ENCODE results near the gene APOL1. TPM values are rescaled to one million over a fixed set of nuclear protein-coding genes. Genes with fewer than 3 reads are reported as not detected.
"Not testable (repeated sequence)": the region's sequence is repeated elsewhere in the genome, so short reads cannot be mapped to it uniquely, and the experiment has no call there.

APOL1 gene
- total and polyA plus RNA-seq, 2 of the 13 experiments (the other 11 are each of a cell fraction or from before 2014, with no cell fraction given), result 20.3 to 75.0 TPM

GRCh38 chr22:36250292-36250960, 2.5 kb upstream of the APOL1 start (continued):
- not testable (repeated sequence) for TF ChIP-seq ZHX2 (IDR thresholded peaks at IDR 0.05; ENCODE audit: low read depth)
- TF ChIP-seq ZHX2 (CRISPR knock-in tag; IDR thresholded peaks at IDR 0.05; ENCODE audit: borderline replicate concordance), result 0 out of 2 replicates have a peak, but pooled peaks have one; percentile 26
- peak; percentile 54; the same call in 1 of the 2 replicates for TF ChIP-seq NR2F6 (IDR thresholded peaks at IDR 0.05)
- peak; percentile 86 for TF ChIP-seq NR2F6 (CRISPR knock-in tag; IDR thresholded peaks at IDR 0.05)
- peak; percentile 89 for TF ChIP-seq MEF2D (CRISPR knock-in tag; IDR thresholded peaks at IDR 0.05)
- 0 out of 2 replicates have a peak, but pooled peaks have one; percentile 8 for TF ChIP-seq SRF (IDR thresholded peaks at IDR 0.05; ENCODE audit: low read depth, low read length)
- TF ChIP-seq ZNF205 (CRISPR knock-in tag; IDR thresholded peaks at IDR 0.05), result peak; percentile 29; the same call in 1 of the 2 replicates
- TF ChIP-seq, protein P1, sequence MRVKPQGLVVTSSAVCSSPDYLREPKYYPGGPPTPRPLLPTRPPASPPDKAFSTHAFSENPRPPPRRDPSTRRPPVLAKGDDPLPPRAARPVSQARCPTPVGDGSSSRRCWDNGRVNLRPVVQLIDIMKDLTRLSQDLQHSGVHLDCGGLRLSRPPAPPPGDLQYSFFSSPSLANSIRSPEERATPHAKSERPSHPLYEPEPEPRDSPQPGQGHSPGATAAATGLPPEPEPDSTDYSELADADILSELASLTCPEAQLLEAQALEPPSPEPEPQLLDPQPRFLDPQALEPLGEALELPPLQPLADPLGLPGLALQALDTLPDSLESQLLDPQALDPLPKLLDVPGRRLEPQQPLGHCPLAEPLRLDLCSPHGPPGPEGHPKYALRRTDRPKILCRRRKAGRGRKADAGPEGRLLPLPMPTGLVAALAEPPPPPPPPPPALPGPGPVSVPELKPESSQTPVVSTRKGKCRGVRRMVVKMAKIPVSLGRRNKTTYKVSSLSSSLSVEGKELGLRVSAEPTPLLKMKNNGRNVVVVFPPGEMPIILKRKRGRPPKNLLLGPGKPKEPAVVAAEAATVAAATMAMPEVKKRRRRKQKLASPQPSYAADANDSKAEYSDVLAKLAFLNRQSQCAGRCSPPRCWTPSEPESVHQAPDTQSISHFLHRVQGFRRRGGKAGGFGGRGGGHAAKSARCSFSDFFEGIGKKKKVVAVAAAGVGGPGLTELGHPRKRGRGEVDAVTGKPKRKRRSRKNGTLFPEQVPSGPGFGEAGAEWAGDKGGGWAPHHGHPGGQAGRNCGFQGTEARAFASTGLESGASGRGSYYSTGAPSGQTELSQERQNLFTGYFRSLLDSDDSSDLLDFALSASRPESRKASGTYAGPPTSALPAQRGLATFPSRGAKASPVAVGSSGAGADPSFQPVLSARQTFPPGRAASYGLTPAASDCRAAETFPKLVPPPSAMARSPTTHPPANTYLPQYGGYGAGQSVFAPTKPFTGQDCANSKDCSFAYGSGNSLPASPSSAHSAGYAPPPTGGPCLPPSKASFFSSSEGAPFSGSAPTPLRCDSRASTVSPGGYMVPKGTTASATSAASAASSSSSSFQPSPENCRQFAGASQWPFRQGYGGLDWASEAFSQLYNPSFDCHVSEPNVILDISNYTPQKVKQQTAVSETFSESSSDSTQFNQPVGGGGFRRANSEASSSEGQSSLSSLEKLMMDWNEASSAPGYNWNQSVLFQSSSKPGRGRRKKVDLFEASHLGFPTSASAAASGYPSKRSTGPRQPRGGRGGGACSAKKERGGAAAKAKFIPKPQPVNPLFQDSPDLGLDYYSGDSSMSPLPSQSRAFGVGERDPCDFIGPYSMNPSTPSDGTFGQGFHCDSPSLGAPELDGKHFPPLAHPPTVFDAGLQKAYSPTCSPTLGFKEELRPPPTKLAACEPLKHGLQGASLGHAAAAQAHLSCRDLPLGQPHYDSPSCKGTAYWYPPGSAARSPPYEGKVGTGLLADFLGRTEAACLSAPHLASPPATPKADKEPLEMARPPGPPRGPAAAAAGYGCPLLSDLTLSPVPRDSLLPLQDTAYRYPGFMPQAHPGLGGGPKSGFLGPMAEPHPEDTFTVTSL (CRISPR knock-in tag; IDR thresholded peaks at IDR 0.05; ENCODE audit: borderline replicate concordance), result peak; percentile 77; the same call in 1 of the 2 replicates
- TF ChIP-seq HMG20A (CRISPR knock-in tag; IDR thresholded peaks at IDR 0.05; ENCODE audit: borderline replicate concordance), result peak; percentile 22; the same call in 1 of the 2 replicates
- TF ChIP-seq ZNF501 (CRISPR knock-in tag; IDR thresholded peaks at IDR 0.05), result peak; percentile 68; the same call in 1 of the 2 replicates
- TF ChIP-seq ZNF772 (CRISPR knock-in tag; IDR thresholded peaks at IDR 0.05), result 0 out of 2 replicates have a peak, but pooled peaks have one; percentile 23
- peak; percentile 71; the same call in 1 of the 2 replicates for TF ChIP-seq FOXA3 (CRISPR knock-in tag; IDR thresholded peaks at IDR 0.05)
- TF ChIP-seq ZBTB38 (CRISPR knock-in tag; IDR thresholded peaks at IDR 0.05), result peak; percentile 92
- peak; percentile 73 for TF ChIP-seq TFE3 (CRISPR knock-in tag; IDR thresholded peaks at IDR 0.05)
- TF ChIP-seq ETV5 (CRISPR knock-in tag; IDR thresholded peaks at IDR 0.05; ENCODE audit: borderline replicate concordance), result peak; percentile 60; the same call in 1 of the 2 replicates
- TF ChIP-seq HDAC1 (CRISPR knock-in tag; IDR thresholded peaks at IDR 0.05), result peak; percentile 70
- TF ChIP-seq ARNTL (CRISPR knock-in tag; IDR thresholded peaks at IDR 0.05), result 0 out of 2 replicates have a peak, but pooled peaks have one; percentile 57
